Esophagus squamous epithelium (tissue), 4 donors: ENCODE measurements around the gene RPRD1A.

ENCODE experiments used
- CTCF ChIP-seq, 6 experiments: fragments of 450-650 bp in 4 of 6; fragments of 200-600 bp in 2 of 6; sonication (generic) in 2 of 6; IDR thresholded peaks; one replicate each; pipeline ENCODE4 v1.5.1; 2016 to 2019; ENCODE audit warnings: antibody characterized with exemption in 6 of 6, mild to moderate bottlenecking in 4 of 6, moderate library complexity in 4 of 6
- POLR2A ChIP-seq, 4 donors: fragments of 450-650 bp; IDR thresholded peaks; one replicate each; pipeline ENCODE4 v1.6.1; 2017; ENCODE audit warnings: antibody characterized with exemption in 4 of 4, mild to moderate bottlenecking in 4 of 4, moderate library complexity in 3 of 4

DNA sequence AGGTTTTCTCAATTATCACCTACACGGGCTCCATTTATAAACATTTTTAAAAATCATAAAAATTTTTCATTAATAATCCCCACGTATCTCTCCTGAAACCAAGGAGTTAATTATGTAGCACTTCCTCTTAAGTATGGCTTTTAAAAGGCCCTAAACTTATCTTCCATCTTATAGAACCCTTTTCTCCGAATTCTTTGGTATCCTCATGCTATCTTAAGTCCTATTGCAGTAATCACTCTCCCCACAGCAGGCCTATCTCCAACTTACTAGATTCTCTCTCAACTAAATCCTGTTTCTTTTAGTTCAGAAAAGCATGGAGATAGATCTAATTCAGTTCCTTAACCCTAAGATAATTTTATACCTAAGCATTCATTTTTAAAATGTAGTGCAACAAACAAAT is 26.2 kb downstream of the RPRD1A start:
- TF ChIP-seq POLR2A (IDR thresholded peaks at IDR 0.05), result no peak
- no peak for TF ChIP-seq CTCF (IDR thresholded peaks at IDR 0.05)
